Superior temporal gyrus (tissue), 1 donor: ENCODE measurements around the gene ZSCAN5C.
"Not testable (repeated sequence)": the region's sequence is repeated elsewhere in the genome, so short reads cannot be mapped to it uniquely, and the experiment has no call there.

Experiments
- DNase-seq: peaks from one replicate; pipeline ENCODE4 v3.0.0-alpha.2; 2016; ENCODE audit errors: extremely low spot score

The ZSCAN5C gene

GRCh38 chr19:56201973-56202372 lies at the start of gene ZSCAN5C:
Gene ZSCAN5C (plus strand): TSS chr19:56202273. CDS start chr19:56205914, 3,641 bp downstream.
- DNase-seq: no peak

GRCh38 chr19:56152644-56153043 lies 49.4 kb upstream of the ZSCAN5C start:
- no peak for DNase-seq

- no peak for DNase-seq
These were observed 48.6 kb upstream of the ZSCAN5C start for GRCh38 chr19:56153507-56153906.

GRCh38 chr19:56155124-56155687 lies 46.9 kb upstream of the ZSCAN5C start:
- no peak for DNase-seq

- no peak for DNase-seq
These were observed 45.3 kb upstream of the ZSCAN5C start for GRCh38 chr19:56156768-56157167.

GRCh38 chr19:56158170-56158757 lies 43.8 kb upstream of the ZSCAN5C start:
- DNase-seq: no peak

GRCh38 chr19:56159009-56159559 lies 43.0 kb upstream of the ZSCAN5C start:
- DNase-seq: no peak

GRCh38 chr19:56159622-56160271 lies 42.3 kb upstream of the ZSCAN5C start:
- DNase-seq: no peak

GRCh38 chr19:56161534-56161933 lies 40.5 kb upstream of the ZSCAN5C start:
- DNase-seq: no peak

GRCh38 chr19:56162258-56162657 lies 39.8 kb upstream of the ZSCAN5C start:
- DNase-seq: no peak

- no peak for DNase-seq
These were observed 39.0 kb upstream of the ZSCAN5C start for GRCh38 chr19:56163097-56163496.

GRCh38 chr19:56167064-56167578 lies 35.0 kb upstream of the ZSCAN5C start:
- DNase-seq: no peak

- no peak for DNase-seq
These were observed 31.8 kb upstream of the ZSCAN5C start for GRCh38 chr19:56170261-56170660.

- no peak for DNase-seq
These were observed 28.0 kb upstream of the ZSCAN5C start for GRCh38 chr19:56174086-56174485.

GRCh38 chr19:56174550-56174949 lies 27.5 kb upstream of the ZSCAN5C start:
- DNase-seq: no peak

GRCh38 chr19:56175861-56176307 lies 26.2 kb upstream of the ZSCAN5C start, which contains the start of gene GALP:
Gene GALP (plus strand): TSS chr19:56176008. CDS start chr19:56177109, 1,101 bp downstream.
- not testable (repeated sequence) for DNase-seq

- DNase-seq: not testable (repeated sequence)
These were observed 25.8 kb upstream of the ZSCAN5C start for GRCh38 chr19:56176310-56176709.

GRCh38 chr19:56176881-56177280 lies 25.2 kb upstream of the ZSCAN5C start:
- DNase-seq: no peak

GRCh38 chr19:56177564-56178243 lies 24.4 kb upstream of the ZSCAN5C start:
- no peak for DNase-seq

GRCh38 chr19:56189785-56190184 lies 12.3 kb upstream of the ZSCAN5C start:
- no peak for DNase-seq

- DNase-seq: no peak
These were observed 11.0 kb upstream of the ZSCAN5C start for GRCh38 chr19:56191115-56191514.

- no peak for DNase-seq
These were observed 10.4 kb upstream of the ZSCAN5C start for GRCh38 chr19:56191711-56192110.
